Measurements from ENCODE around the gene UBE2E2.

UBE2E2 gene

GRCh38 chr3:23533996-23534395 lies 330.9 kb downstream of the UBE2E2 start:
- no peak for DNase-seq (ENCODE audit: insufficient read length, low spot score)
- no peak for FAIRE-seq
- TF ChIP-seq CTCF (IDR thresholded peaks at IDR 0.05; ENCODE audit: insufficient read depth, missing control alignments) = no peak

GRCh38 chr3:23537101-23537551 lies 334.0 kb downstream of the UBE2E2 start:
- FAIRE-seq (no peak), DNase-seq (ENCODE audit: insufficient read length, low spot score) (no peak)
- TF ChIP-seq CTCF (IDR thresholded peaks at IDR 0.05; ENCODE audit: insufficient read depth, missing control alignments) = no peak

GRCh38 chr3:23539185-23539584 lies 336.1 kb downstream of the UBE2E2 start:
- no peak for TF ChIP-seq CTCF (IDR thresholded peaks at IDR 0.05; ENCODE audit: insufficient read depth, missing control alignments)
- no peak for FAIRE-seq
- no peak for DNase-seq (ENCODE audit: insufficient read length, low spot score)

- FAIRE-seq = no peak
- TF ChIP-seq CTCF (IDR thresholded peaks at IDR 0.05; ENCODE audit: insufficient read depth, missing control alignments) = peak; percentile 15
- no peak for DNase-seq (ENCODE audit: insufficient read length, low spot score)
These were observed 337.5 kb downstream of the UBE2E2 start for GRCh38 chr3:23540600-23540999.

GRCh38 chr3:23542079-23542478 lies 339.0 kb downstream of the UBE2E2 start:
- FAIRE-seq = no peak
- no peak for DNase-seq (ENCODE audit: insufficient read length, low spot score)
- TF ChIP-seq CTCF (IDR thresholded peaks at IDR 0.05; ENCODE audit: insufficient read depth, missing control alignments) = no peak

- FAIRE-seq = no peak
- TF ChIP-seq CTCF (IDR thresholded peaks at IDR 0.05; ENCODE audit: insufficient read depth, missing control alignments) = no peak
- no peak for DNase-seq (ENCODE audit: insufficient read length, low spot score)
These were observed 343.1 kb downstream of the UBE2E2 start for GRCh38 chr3:23546181-23546580.

- no peak for TF ChIP-seq CTCF (IDR thresholded peaks at IDR 0.05; ENCODE audit: insufficient read depth, missing control alignments)
- DNase-seq (ENCODE audit: insufficient read length, low spot score) = no peak
- FAIRE-seq = no peak
These were observed 345.0 kb downstream of the UBE2E2 start for GRCh38 chr3:23547905-23548650.

All from D721Med (cell line).